Astrocyte of the cerebellum (primary cell): ENCODE data around the gene SELENOM.

ENCODE experiments used
- DNase-seq: peaks from one replicate; pipeline ENCODE4 v3.0.0-alpha.2; 2011; ENCODE audit warnings: low read depth
- H3K4me3 ChIP-seq: 2 replicates; pipeline ENCODE4 v1.5.1; 2011; ENCODE audit warnings: mild to moderate bottlenecking, low read depth, low read length, moderate library complexity
- CTCF ChIP-seq: IDR thresholded peaks from 2 replicates; pipeline ENCODE4 v1.5.1; 2012; ENCODE audit warnings: low read length, low read depth, moderate library complexity, mild to moderate bottlenecking; ENCODE audit errors: missing control alignments
- in situ Hi-C: cut with HindIII; loops from 2 replicates; pipeline ENCODE4 v1.10.0; 2017; ENCODE audit warnings: low sequenced_read_pairs

SELENOM gene

GRCh38 chr22:31107178-31107893, at the start of gene SELENOM:
Gene SELENOM (minus strand): TSS chr22:31107568. CDS start chr22:31107505, 63 bp downstream.
- peak within 1 kb of the TSS; percentile 76 for H3K4me3 ChIP-seq
- in situ Hi-C loops: no loop called here
- TF ChIP-seq CTCF: peak; percentile 98
- DNase-seq: peak; percentile 93

GRCh38 chr22:31155422-31155821, 48.1 kb upstream of the SELENOM start:
- TF ChIP-seq CTCF: no peak
- no peak overlapping the region for H3K4me3 ChIP-seq
- DNase-seq: no peak
- in situ Hi-C loops: no loop called here

GRCh38 chr22:31154975-31155374, 47.6 kb upstream of the SELENOM start:
- DNase-seq: no peak
- in situ Hi-C loops: no loop called here
- H3K4me3 ChIP-seq: no peak overlapping the region
- no peak for TF ChIP-seq CTCF

- in situ Hi-C loops: no loop called here
- H3K4me3 ChIP-seq: no peak overlapping the region
- no peak for DNase-seq
- TF ChIP-seq CTCF: no peak
Observed at GRCh38 chr22:31153357-31153756, 46.0 kb upstream of the SELENOM start.

GRCh38 chr22:31151872-31152271, 44.5 kb upstream of the SELENOM start:
- no peak for TF ChIP-seq CTCF
- no peak overlapping the region for H3K4me3 ChIP-seq
- in situ Hi-C loops: no loop called here
- DNase-seq: no peak

GRCh38 chr22:31150615-31151014, 43.2 kb upstream of the SELENOM start:
- no peak for DNase-seq
- in situ Hi-C loops: no loop called here
- no peak overlapping the region for H3K4me3 ChIP-seq
- peak; percentile 56 for TF ChIP-seq CTCF
